Suprapubic skin (tissue), 4 donors: Measurements from ENCODE around the gene PGM5.

Experiments
- POLR2A ChIP-seq, 2 donors: fragments of 450-650 bp; IDR thresholded peaks; one replicate each; pipeline ENCODE4 v1.6.1; 2017; ENCODE audit warnings: antibody characterized with exemption in 2 of 2, mild to moderate bottlenecking in 2 of 2, moderate library complexity in 2 of 2
- POLR2AphosphoS5 ChIP-seq, 3 donors: sonication (generic); formaldehyde crosslinking; IDR thresholded peaks; one replicate each; pipeline ENCODE4 v1.6.1; 2017; ENCODE audit warnings: antibody characterized with exemption in 3 of 3
- TF ChIP-seq, protein P1 (sequence below), 2 donors: fragments of 200-600 bp in 1 of 2; fragments of 450-650 bp in 1 of 2; sonication (generic) in 1 of 2; IDR thresholded peaks; one replicate each; pipeline ENCODE4 v1.5.1; 2016 to 2019; ENCODE audit warnings: antibody characterized with exemption in 2 of 2, mild to moderate bottlenecking in 1 of 2, moderate library complexity in 1 of 2

DNA sequence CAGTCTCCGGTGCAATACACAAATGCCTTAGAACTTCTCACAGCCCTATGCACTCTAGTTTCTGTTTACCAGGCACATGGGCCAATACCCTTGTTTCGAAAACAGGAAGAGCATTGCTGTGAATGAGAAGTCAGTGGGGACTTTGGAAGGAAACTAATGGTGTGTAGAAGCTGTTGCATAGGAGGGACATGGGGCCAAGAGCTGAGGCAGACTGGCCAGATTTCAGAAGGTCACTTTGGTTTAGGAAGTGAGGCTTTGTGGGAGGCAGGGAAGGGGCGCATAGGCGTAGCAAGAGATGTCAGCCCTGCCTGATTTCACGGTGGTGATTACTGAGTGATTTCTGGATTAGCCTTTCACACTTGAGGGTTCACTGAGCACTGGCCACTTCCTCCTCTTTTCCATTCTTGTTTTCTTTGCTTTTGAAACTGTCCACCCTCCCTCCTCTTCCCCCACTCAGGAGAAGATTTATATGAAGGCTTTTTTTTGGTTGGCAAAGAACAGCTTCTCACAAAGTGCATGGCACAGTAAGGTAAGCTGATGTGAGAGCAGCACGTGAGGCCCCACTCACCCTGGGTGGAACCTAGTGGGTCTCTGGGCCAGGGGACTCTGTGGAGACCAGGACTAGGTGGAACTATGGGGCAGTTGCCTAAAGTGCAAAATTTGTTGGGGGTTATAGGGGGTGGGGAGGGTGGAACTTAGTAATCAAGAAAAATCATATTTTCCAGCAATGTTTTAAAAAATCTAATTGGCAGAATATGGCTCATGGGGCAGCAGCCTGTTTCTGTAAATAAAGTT lies 190.4 kb downstream of the PGM5 start:
- TF ChIP-seq, protein P1, sequence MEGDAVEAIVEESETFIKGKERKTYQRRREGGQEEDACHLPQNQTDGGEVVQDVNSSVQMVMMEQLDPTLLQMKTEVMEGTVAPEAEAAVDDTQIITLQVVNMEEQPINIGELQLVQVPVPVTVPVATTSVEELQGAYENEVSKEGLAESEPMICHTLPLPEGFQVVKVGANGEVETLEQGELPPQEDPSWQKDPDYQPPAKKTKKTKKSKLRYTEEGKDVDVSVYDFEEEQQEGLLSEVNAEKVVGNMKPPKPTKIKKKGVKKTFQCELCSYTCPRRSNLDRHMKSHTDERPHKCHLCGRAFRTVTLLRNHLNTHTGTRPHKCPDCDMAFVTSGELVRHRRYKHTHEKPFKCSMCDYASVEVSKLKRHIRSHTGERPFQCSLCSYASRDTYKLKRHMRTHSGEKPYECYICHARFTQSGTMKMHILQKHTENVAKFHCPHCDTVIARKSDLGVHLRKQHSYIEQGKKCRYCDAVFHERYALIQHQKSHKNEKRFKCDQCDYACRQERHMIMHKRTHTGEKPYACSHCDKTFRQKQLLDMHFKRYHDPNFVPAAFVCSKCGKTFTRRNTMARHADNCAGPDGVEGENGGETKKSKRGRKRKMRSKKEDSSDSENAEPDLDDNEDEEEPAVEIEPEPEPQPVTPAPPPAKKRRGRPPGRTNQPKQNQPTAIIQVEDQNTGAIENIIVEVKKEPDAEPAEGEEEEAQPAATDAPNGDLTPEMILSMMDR (IDR thresholded peaks at IDR 0.05), result no peak
- no peak for TF ChIP-seq POLR2A (IDR thresholded peaks at IDR 0.05)
- TF ChIP-seq POLR2AphosphoS5 (IDR thresholded peaks at IDR 0.05), result no peak
